ENCODE results near the gene PDE6D.

The PDE6D gene

DNA sequence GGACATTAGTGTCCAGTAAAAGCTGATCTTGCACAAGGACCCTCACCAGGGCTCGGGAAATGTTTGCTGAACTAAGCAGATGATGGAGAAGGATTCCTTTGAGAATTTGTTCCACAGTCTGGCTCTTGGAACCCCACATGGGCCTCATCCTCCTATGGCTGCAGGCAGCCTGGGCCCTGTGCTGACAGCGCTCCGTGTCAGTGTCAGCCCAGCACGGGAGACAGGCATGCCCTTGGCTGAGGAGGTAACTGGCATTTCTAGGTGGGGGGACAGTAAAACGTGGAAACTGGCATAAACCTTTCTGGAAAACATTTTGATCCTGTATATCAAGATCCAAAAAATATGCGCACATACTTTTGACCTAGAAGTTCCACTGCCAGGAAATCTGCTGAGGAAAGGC is 62.3 kb downstream of the PDE6D start:
- TF ChIP-seq, protein P1, sequence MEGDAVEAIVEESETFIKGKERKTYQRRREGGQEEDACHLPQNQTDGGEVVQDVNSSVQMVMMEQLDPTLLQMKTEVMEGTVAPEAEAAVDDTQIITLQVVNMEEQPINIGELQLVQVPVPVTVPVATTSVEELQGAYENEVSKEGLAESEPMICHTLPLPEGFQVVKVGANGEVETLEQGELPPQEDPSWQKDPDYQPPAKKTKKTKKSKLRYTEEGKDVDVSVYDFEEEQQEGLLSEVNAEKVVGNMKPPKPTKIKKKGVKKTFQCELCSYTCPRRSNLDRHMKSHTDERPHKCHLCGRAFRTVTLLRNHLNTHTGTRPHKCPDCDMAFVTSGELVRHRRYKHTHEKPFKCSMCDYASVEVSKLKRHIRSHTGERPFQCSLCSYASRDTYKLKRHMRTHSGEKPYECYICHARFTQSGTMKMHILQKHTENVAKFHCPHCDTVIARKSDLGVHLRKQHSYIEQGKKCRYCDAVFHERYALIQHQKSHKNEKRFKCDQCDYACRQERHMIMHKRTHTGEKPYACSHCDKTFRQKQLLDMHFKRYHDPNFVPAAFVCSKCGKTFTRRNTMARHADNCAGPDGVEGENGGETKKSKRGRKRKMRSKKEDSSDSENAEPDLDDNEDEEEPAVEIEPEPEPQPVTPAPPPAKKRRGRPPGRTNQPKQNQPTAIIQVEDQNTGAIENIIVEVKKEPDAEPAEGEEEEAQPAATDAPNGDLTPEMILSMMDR (IDR thresholded peaks at IDR 0.05; ENCODE audit: control insufficient read depth, extremely low read depth, insufficient read depth) = no peak
- DNase-seq (ENCODE audit: low read depth) = no peak
- H3K4me3 ChIP-seq (ENCODE audit: low read depth, low read length) = no peak overlapping the region

DNA sequence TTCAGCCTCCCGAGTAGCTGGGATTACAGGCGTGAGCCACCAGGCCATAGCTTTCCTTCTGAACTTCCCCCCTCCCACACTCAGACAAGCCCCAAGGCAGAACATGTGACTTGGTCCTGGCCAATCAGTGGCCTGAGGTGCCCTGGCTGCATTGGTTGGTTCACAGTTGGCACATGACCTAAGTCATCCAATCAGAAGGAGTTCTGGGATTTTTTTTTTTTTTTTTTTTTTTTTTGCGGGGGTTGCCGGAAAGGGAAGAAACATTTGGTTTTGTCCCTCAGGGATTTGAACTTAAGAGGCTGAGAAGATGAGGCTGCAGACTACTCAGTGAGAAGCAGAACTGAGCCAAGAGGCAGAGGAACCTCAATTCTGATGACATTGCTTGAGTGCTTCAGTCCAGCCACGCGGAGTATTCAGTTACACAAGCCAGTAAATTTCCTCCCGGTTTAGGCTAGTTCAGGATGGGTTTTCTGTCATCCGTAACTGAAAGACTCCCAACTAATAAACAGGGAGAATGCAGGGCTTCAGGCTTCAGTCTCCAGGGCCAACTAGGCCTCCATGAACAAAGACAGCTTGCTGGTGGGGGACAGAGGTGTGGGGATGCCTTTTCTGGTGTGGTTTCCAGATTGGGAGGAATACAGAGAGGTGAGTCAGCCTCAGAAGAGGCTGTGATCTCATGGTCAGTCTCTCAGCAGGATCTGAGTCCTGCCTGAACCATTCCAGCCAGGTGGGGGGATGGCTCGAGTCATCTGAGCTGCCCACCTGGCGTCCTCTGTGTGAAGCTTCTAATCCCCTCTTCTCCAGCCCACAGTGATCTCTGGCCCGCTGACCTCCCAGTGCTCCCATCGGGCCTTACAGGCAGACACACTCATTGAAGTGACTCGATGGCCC is 63.6 kb downstream of the PDE6D start:
- DNase-seq (ENCODE audit: low read depth) = no peak
- TF ChIP-seq, protein P1 (IDR thresholded peaks at IDR 0.05; ENCODE audit: control insufficient read depth, extremely low read depth, insufficient read depth) = no peak
- no peak overlapping the region for H3K4me3 ChIP-seq (ENCODE audit: low read depth, low read length)

DNA sequence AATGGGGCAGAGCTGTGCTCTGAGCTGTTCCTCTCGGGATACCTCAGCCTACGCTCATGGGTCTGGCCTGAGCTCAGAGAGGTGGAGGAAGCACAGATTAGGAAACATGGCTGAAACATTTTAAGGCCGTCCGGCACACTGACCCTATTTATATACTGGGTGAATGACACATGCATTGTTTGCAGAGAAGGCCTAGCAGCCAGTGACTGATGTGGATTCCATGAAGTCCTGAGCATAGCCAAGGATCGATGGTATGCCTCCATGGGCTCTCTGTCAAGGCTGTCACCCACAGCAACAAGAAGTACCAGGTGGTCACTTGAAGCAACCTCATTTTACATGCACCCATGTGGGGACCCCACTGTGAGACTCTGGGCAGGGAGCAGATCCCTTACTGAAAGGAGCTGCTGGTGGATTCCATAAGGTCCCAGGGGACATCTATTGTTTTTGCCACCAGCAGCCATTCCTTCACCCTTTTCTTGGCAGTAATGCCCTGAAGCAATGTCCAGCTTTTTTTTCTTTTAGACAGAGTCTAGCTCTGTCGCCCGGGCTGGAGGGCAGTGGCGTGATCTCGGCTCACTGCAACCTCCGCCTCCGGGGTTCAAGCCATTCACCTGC is 64.3 kb downstream of the PDE6D start:
- TF ChIP-seq, protein P1 (IDR thresholded peaks at IDR 0.05; ENCODE audit: control insufficient read depth, extremely low read depth, insufficient read depth) = no peak
- no peak for DNase-seq (ENCODE audit: low read depth)
- H3K4me3 ChIP-seq (ENCODE audit: low read depth, low read length) = no peak overlapping the region

DNA sequence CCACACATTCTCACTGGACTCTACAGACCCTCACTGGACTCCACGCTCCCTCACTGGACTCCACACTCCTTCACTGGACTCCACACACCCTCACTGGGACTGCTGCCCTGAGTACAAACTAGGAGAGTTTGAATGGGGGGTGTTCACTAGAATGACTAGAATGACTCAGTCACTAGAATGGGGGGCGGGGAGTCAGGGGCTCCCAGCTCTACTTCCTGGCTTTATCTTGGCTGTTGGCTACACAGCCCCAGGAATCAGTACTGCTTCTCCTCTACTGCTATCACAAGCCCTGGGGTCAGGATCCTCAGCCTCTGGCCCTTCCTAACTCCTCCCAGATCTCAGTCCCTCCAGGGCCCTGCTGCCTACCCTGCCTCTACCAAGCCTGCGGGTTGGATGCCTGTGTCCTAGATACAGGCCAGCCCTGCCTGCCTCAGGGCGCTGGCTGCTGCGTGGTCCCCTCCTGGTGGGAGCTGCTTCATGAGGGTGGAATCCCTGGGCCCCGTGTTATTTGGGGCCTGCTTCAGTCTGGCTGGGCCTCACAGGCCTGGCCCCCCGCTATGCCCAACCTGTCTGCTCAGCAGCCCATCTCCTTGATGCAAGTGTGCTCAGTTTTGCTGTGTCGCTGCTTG is 65.0 kb downstream of the PDE6D start:
- TF ChIP-seq, protein P1 (IDR thresholded peaks at IDR 0.05; ENCODE audit: control insufficient read depth, extremely low read depth, insufficient read depth) = no peak
- no peak for DNase-seq (ENCODE audit: low read depth)
- H3K4me3 ChIP-seq (ENCODE audit: low read depth, low read length) = no peak overlapping the region

DNA sequence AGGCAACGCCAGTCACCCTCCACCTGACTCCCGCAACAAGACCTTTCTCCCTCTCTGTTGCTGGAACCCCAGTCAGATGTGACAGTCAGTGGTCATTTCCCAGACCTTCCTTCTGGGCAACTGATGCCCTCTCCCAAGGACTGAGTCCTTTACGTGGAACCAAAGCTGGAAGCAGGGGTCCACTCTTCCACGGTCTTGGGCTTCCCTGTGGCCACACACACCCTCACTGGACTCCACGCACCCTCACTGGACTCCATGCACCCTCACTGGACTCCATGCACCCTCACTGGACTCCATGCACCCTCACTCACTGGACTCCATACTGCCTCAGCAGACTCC is 65.6 kb downstream of the PDE6D start:
- DNase-seq (ENCODE audit: low read depth) = no peak
- TF ChIP-seq, protein P1 (IDR thresholded peaks at IDR 0.05; ENCODE audit: control insufficient read depth, extremely low read depth, insufficient read depth) = no peak
- no peak overlapping the region for H3K4me3 ChIP-seq (ENCODE audit: low read depth, low read length)

DNA sequence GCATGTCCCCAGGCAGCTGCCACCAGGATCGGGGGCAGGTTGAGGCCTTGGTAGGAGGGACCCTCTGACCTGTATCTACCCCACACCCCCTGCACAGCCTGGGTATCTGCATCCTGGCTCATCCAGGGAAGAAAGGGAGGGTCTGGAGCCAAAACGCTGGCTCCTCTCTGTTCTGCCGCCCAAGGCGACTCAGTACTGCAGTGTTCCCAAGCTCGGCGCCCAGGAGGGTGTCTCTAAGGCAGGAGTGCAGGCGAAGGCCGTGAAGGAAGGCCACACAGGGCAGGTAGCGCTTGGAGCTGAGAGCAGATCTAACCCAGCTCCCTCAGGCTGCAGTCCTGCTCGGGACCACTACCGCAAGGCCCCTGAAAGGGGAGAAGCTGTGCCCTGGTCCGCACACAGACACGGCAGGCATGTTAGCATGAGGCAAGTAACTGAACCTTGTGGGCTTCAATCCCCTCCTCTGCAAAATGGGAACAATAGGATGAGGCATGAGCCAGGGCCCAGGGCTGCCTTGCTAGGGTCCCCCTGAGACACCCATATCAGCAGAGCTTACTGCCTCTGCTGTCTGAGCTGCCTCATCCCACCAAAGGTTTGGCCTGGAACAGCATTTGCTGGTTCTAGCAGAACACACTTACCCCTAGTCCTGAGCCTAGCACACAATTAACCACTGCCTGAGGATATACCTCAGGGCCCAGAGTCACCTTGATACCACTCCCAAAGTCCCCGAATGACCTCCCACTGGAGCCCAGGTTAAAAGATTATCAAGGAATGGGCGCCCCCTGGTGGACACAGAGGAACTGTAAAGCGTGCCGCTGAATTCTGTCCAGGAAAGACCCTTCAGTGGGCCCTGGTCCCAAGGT is 66.2 kb downstream of the PDE6D start:
- no peak overlapping the region for H3K4me3 ChIP-seq (ENCODE audit: low read depth, low read length)
- TF ChIP-seq, protein P1 (IDR thresholded peaks at IDR 0.05; ENCODE audit: control insufficient read depth, extremely low read depth, insufficient read depth) = peak; percentile 72
- DNase-seq (ENCODE audit: low read depth) = no peak

Data from LNCaP clone FGC (cell line).